CD14-positive monocyte (primary cell): ENCODE data around the gene KRT8. TPM values are rescaled to one million over a fixed set of nuclear protein-coding genes. Genes with fewer than 3 reads are reported as not detected.

Experiments
- DNase-seq, 3 donors: peaks; one replicate each; pipeline ENCODE4 v3.0.0-alpha.2; 2011 to 2022
- H2AFZ ChIP-seq: 2 replicates; pipeline ENCODE4 v1.6.0; 2012; ENCODE audit warnings: mild to moderate bottlenecking, low read depth, low read length, inconsistent platforms; ENCODE audit not compliant: insufficient read depth, poor library complexity, severe bottlenecking
- H3K27ac ChIP-seq, 2 donors: 1 replicate in 1 of 2; 2 replicates in 1 of 2; pipeline ENCODE4 v1.5.1; 2012 to 2013; ENCODE audit warnings: low read length in 2 of 2, control low read depth in 1 of 2, inconsistent platforms in 1 of 2, low read depth in 1 of 2, mild to moderate bottlenecking in 1 of 2
- H3K27me3 ChIP-seq, 2 donors: one replicate each; pipeline versions ENCODE4 v1.6.0 to v1.6.1; 2011 to 2013; ENCODE audit warnings: low read length in 2 of 2; ENCODE audit not compliant: control insufficient read depth in 2 of 2, insufficient read depth in 2 of 2
- H3K36me3 ChIP-seq, 2 donors: replicated peaks in 1 of 2; 1 replicate in 1 of 2; 2 replicates in 1 of 2; pipeline versions ENCODE4 v1.5.1 to v1.6.1; 2012 to 2013; ENCODE audit warnings: low read length in 2 of 2, control low read depth in 1 of 2, inconsistent platforms in 1 of 2, mild to moderate bottlenecking in 1 of 2; ENCODE audit not compliant: insufficient read depth in 2 of 2, control insufficient read depth in 1 of 2
- H3K4me1 ChIP-seq, 2 donors: 1 replicate in 1 of 2; 2 replicates in 1 of 2; pipeline versions ENCODE4 v1.5.1 to v1.6.1; 2012 to 2013; ENCODE audit warnings: low read length in 2 of 2, control low read depth in 1 of 2, inconsistent platforms in 1 of 2, mild to moderate bottlenecking in 1 of 2, moderate library complexity in 1 of 2; ENCODE audit not compliant: insufficient read depth in 2 of 2, control insufficient read depth in 1 of 2
- H3K4me2 ChIP-seq: replicated peaks from 2 replicates; pipeline ENCODE3; 2012; ENCODE audit warnings: low read length, moderate library complexity, mild to moderate bottlenecking; ENCODE audit not compliant: poor library complexity, severe bottlenecking; ENCODE audit errors: extremely low read depth
- H3K4me3 ChIP-seq, 3 experiments: fragments of 200-600 bp in 1 of 3; sonication (generic) in 1 of 3; replicated peaks in 1 of 3; 1 replicate in 2 of 3; 2 replicates in 1 of 3; pipeline ENCODE4 v1.5.1; 2011 to 2013; ENCODE audit warnings: low read length in 3 of 3, mild to moderate bottlenecking in 3 of 3, control low read depth in 2 of 3, low read depth in 2 of 3, inconsistent platforms in 1 of 3, moderate library complexity in 1 of 3
- H3K79me2 ChIP-seq: 2 replicates; pipeline ENCODE4 v1.6.0; 2012; ENCODE audit warnings: mild to moderate bottlenecking, control low read depth, inconsistent platforms, low read length, moderate library complexity; ENCODE audit not compliant: insufficient read depth
- H3K9ac ChIP-seq: 2 replicates; pipeline ENCODE4 v1.6.0; 2017; ENCODE audit warnings: low read length, mild to moderate bottlenecking; ENCODE audit not compliant: insufficient read depth, poor library complexity, severe bottlenecking
- H3K9me3 ChIP-seq, 2 donors: replicated peaks in 1 of 2; 1 replicate in 1 of 2; 2 replicates in 1 of 2; pipeline versions ENCODE4 v1.5.1 to v1.6.1; 2012 to 2013; ENCODE audit warnings: low read length in 2 of 2, control low read depth in 1 of 2; ENCODE audit not compliant: control insufficient read depth in 1 of 2, insufficient read depth in 1 of 2
- H4K20me1 ChIP-seq: 2 replicates; pipeline ENCODE4 v1.6.0; 2012; ENCODE audit warnings: mild to moderate bottlenecking, low read length, control low read depth, moderate library complexity; ENCODE audit not compliant: insufficient read depth
- H3K27ac Mint-ChIP-seq, 7 donors: one replicate each; pipeline ENCODE4 v1.8.0; 2020; ENCODE audit warnings: mild to moderate bottlenecking in 7 of 7, mixed read lengths in 7 of 7, moderate library complexity in 6 of 7, inconsistent platforms in 2 of 7
- H3K27me3 Mint-ChIP-seq, 3 donors: one replicate each; pipeline ENCODE4 v1.8.0; 2021 to 2022; ENCODE audit warnings: low read depth in 3 of 3, mild to moderate bottlenecking in 3 of 3, mixed read lengths in 3 of 3, moderate library complexity in 3 of 3, inconsistent platforms in 1 of 3
- H3K36me3 Mint-ChIP-seq, 2 donors: one replicate each; pipeline ENCODE4 v1.8.0; 2020; ENCODE audit warnings: mixed read lengths in 2 of 2, inconsistent platforms in 1 of 2, mild to moderate bottlenecking in 1 of 2
- H3K4me1 Mint-ChIP-seq: one replicate; pipeline ENCODE4 v1.8.0; 2020; ENCODE audit warnings: mild to moderate bottlenecking, mixed read lengths
- H3K4me3 Mint-ChIP-seq, 2 donors: one replicate each; pipeline ENCODE4 v1.8.0; 2020; ENCODE audit warnings: mild to moderate bottlenecking in 2 of 2, mixed read lengths in 2 of 2, moderate library complexity in 1 of 2
- H3K9me3 Mint-ChIP-seq, 7 donors: one replicate each; pipeline ENCODE4 v1.8.0; 2020 to 2022; ENCODE audit warnings: mixed read lengths in 7 of 7, mild to moderate bottlenecking in 6 of 7, moderate library complexity in 6 of 7, inconsistent platforms in 2 of 7
- WGBS: methylation state at CpG from one replicate; pipeline ENCODE4 v1.1.5; 2013; ENCODE audit warnings: missing lambda C conversion rate; ENCODE audit not compliant: insufficient coverage; 5-methylcytosine and 5-hydroxymethylcytosine counted together
- intact Hi-C, 2 donors: fragments of 100-400 bp; cut with micrococcal nuclease; formaldehyde crosslinking; loops; one replicate each; pipeline versions ENCODE4 v1.15.0 to v1.15.1; 2023
- polyA plus RNA-seq, 3 donors: library from polyadenylated mRNA; depleted of rRNA in 1 of 3; unstranded in 2 of 3; stranded (reverse) in 1 of 3; fragments of 300-500 nt in 2 of 3; fragments of >200 nt in 1 of 3; fragmentation: Illumina TruSeq in 2 of 3; gene quantifications; 1 replicate in 2 of 3; 2 replicates in 1 of 3; pipeline ENCODE4 v1.2.3, GENCODE V29; 2012 to 2021
- TF ChIP-seq, protein P1 (sequence below): fragments of 200-600 bp; IDR thresholded peaks from one replicate; pipeline ENCODE4 v1.8.0; 2022; ENCODE audit warnings: antibody characterized with exemption, mild to moderate bottlenecking

Gene KRT8
- polyA plus RNA-seq, 3 donors: 0.16 to 0.39 TPM; not detected in 1

GRCh38 chr12:52879394-52880351 is 25.2 kb downstream of the KRT8 start:
- H3K27ac ChIP-seq: no peak overlapping the region
- Mint-ChIP-seq H3K4me3 (peak overlapping the region; percentile 73 to 90), H3K27me3 (peaks cover 2 to 15% (median 8%) of the 10 kb centered on the region in 3 donors), H3K9me3 (no peaks in the 10 kb centered on the region), H3K36me3 (no peaks in the 10 kb centered on the region), H3K27ac (peak overlapping the region in 2 of 7 donors; percentile 55 to 68), H3K4me1 (peaks cover 23% of the 10 kb centered on the region)
- H2AFZ ChIP-seq: peak overlapping the region; percentile 91
- no peaks in the 10 kb centered on the region for H3K36me3 ChIP-seq
- H3K79me2 ChIP-seq: no peaks in the 10 kb centered on the region
- peak overlapping the region; percentile 89 for H3K4me2 ChIP-seq
- H3K9ac ChIP-seq: peak overlapping the region; percentile 43
- intact Hi-C loops: loop anchor here (2.0 to 10.0 kb wide), 4 partner anchors 297 to 727 kb away; no protein-coding TSS in a partner anchor
- WGBS: 3% methylated on average over 31 of the region's 38 CpGs
- H4K20me1 ChIP-seq: no peaks in the 10 kb centered on the region
- TF ChIP-seq, protein P1, sequence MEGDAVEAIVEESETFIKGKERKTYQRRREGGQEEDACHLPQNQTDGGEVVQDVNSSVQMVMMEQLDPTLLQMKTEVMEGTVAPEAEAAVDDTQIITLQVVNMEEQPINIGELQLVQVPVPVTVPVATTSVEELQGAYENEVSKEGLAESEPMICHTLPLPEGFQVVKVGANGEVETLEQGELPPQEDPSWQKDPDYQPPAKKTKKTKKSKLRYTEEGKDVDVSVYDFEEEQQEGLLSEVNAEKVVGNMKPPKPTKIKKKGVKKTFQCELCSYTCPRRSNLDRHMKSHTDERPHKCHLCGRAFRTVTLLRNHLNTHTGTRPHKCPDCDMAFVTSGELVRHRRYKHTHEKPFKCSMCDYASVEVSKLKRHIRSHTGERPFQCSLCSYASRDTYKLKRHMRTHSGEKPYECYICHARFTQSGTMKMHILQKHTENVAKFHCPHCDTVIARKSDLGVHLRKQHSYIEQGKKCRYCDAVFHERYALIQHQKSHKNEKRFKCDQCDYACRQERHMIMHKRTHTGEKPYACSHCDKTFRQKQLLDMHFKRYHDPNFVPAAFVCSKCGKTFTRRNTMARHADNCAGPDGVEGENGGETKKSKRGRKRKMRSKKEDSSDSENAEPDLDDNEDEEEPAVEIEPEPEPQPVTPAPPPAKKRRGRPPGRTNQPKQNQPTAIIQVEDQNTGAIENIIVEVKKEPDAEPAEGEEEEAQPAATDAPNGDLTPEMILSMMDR: peak; percentile 98
- peak; percentile 65 to 78 (median 71) for DNase-seq
- peak overlapping the region; percentile 11 to 72 (median 30) for H3K4me3 ChIP-seq
- H3K9me3 ChIP-seq: no peaks in the 10 kb centered on the region
- peaks cover 13 to 27% of the 10 kb centered on the region in 2 donors for H3K4me1 ChIP-seq
- no peaks in the 10 kb centered on the region for H3K27me3 ChIP-seq

- Mint-ChIP-seq H3K9me3 (no peaks in the 10 kb centered on the region), H3K27me3 (peaks cover 2 to 19% (median 8%) of the 10 kb centered on the region in 3 donors), H3K4me1 (peaks cover 26% of the 10 kb centered on the region), H3K4me3 (peak overlapping the region; percentile 73 to 90), H3K27ac (peak overlapping the region in 2 of 7 donors; percentile 50 to 55), H3K36me3 (no peaks in the 10 kb centered on the region)
- no peaks in the 10 kb centered on the region for H4K20me1 ChIP-seq
- whole genome bisulfite sequencing: 71% methylated on average over 10 of the region's 17 CpGs
- H2AFZ ChIP-seq: peak overlapping the region; percentile 91
- TF ChIP-seq, protein P1: no peak
- peak overlapping the region; percentile 89 for H3K4me2 ChIP-seq
- no peak overlapping the region for H3K27ac ChIP-seq
- peaks cover 20 to 29% of the 10 kb centered on the region in 2 donors for H3K4me1 ChIP-seq
- no peaks in the 10 kb centered on the region for H3K36me3 ChIP-seq
- no peaks in the 10 kb centered on the region for H3K79me2 ChIP-seq
- no peaks in the 10 kb centered on the region for H3K27me3 ChIP-seq
- H3K4me3 ChIP-seq: peak overlapping the region in 2 of 3 experiments; percentile 24 to 72
- no peaks in the 10 kb centered on the region for H3K9me3 ChIP-seq
- no peak for DNase-seq
- intact Hi-C loops: loop anchor here (2.0 to 10.0 kb wide), 4 partner anchors 296 to 726 kb away; no protein-coding TSS in a partner anchor
- peak overlapping the region; percentile 43 for H3K9ac ChIP-seq
Measured at GRCh38 chr12:52878507-52879393, 26.1 kb downstream of the KRT8 start.
